Keratinocyte (primary cell): Measurements from ENCODE around the gene UFSP1. TPM values are rescaled to one million over a fixed set of nuclear protein-coding genes. Genes with fewer than 3 reads are reported as not detected.

Experiments
- DNase-seq: peaks from one replicate; pipeline ENCODE4 v3.0.0-alpha.2; 2011; ENCODE audit warnings: low read depth, missing footprints, low spot score
- FAIRE-seq: peaks from 2 replicates; lab custom pipeline; 2011; peaks lifted over from hg19 to GRCh38; lab: Jason Lieb, UNC
- H2AFZ ChIP-seq: 2 replicates; pipeline ENCODE4 v1.6.0; 2012; ENCODE audit warnings: low read length, control low read depth, inconsistent platforms; ENCODE audit not compliant: control insufficient read depth
- H3K27ac ChIP-seq: 2 replicates; pipeline ENCODE4 v1.5.1; 2011; ENCODE audit warnings: low read length; ENCODE audit not compliant: control insufficient read depth, insufficient read depth
- H3K27me3 ChIP-seq: 3 replicates; pipeline ENCODE4 v1.6.0; 2011; ENCODE audit warnings: low read length; ENCODE audit not compliant: control insufficient read depth, insufficient read depth; ENCODE audit errors: extremely low read depth
- H3K36me3 ChIP-seq, 2 experiments: 2 replicates in 1 of 2; 3 replicates in 1 of 2; pipeline ENCODE4 v1.5.1; 2011; ENCODE audit warnings: low read length in 2 of 2, mild to moderate bottlenecking in 1 of 2; ENCODE audit not compliant: control insufficient read depth in 2 of 2, insufficient read depth in 2 of 2; ENCODE audit errors: extremely low read depth in 1 of 2
- H3K4me1 ChIP-seq: 3 replicates; pipeline ENCODE4 v1.5.1; 2011; ENCODE audit warnings: low read length; ENCODE audit not compliant: control insufficient read depth, insufficient read depth; ENCODE audit errors: extremely low read depth
- H3K4me2 ChIP-seq: 3 replicates; pipeline ENCODE4 v1.6.0; 2011; ENCODE audit warnings: low read depth, low read length; ENCODE audit not compliant: control insufficient read depth, insufficient read depth; ENCODE audit errors: extremely low read depth
- H3K4me3 ChIP-seq, 3 experiments: fragments of 200-600 bp in 1 of 3; sonication (generic) in 1 of 3; 2 replicates in 2 of 3; 3 replicates in 1 of 3; pipeline ENCODE4 v1.5.1; 2011 to 2016; ENCODE audit warnings: low read length in 3 of 3, mild to moderate bottlenecking in 3 of 3, control low read depth in 2 of 3, inconsistent platforms in 1 of 3, low read depth in 1 of 3, mixed read lengths in 1 of 3, mixed run types in 1 of 3, moderate library complexity in 1 of 3; ENCODE audit not compliant: control insufficient read depth in 2 of 3, insufficient read depth in 2 of 3; ENCODE audit errors: extremely low read depth in 1 of 3
- H3K79me2 ChIP-seq: 2 replicates; pipeline ENCODE4 v1.6.0; 2012; ENCODE audit warnings: low read length; ENCODE audit not compliant: control insufficient read depth, insufficient read depth
- H3K9ac ChIP-seq: 3 replicates; pipeline ENCODE4 v1.6.0; 2011; ENCODE audit warnings: low read length; ENCODE audit not compliant: control insufficient read depth, insufficient read depth; ENCODE audit errors: extremely low read depth
- H3K9me1 ChIP-seq: 3 replicates; pipeline ENCODE4 v1.6.0; 2011; ENCODE audit warnings: low read length; ENCODE audit not compliant: control insufficient read depth, insufficient read depth; ENCODE audit errors: extremely low read depth
- H3K9me3 ChIP-seq: 2 replicates; pipeline ENCODE4 v1.5.1; 2012; ENCODE audit warnings: low read depth, low read length; ENCODE audit not compliant: control insufficient read depth
- H4K20me1 ChIP-seq: 3 replicates; pipeline ENCODE4 v1.6.0; 2011; ENCODE audit warnings: low read length; ENCODE audit not compliant: control insufficient read depth, insufficient read depth; ENCODE audit errors: extremely low read depth
- CTCF ChIP-seq, 3 experiments: IDR thresholded peaks in 1 of 3; conservative IDR thresholded peaks in 1 of 3; optimal IDR thresholded peaks in 1 of 3; 2 replicates in 2 of 3; 3 replicates in 1 of 3; pipeline versions ENCODE3 to v1.5.1; 2011; ENCODE audit warnings: low read length in 3 of 3, mild to moderate bottlenecking in 3 of 3, moderate library complexity in 2 of 3, control low read depth in 1 of 3, inconsistent platforms in 1 of 3; ENCODE audit not compliant: insufficient read depth in 2 of 3; ENCODE audit errors: extremely low read depth in 1 of 3
- EZH2 ChIP-seq: IDR thresholded peaks from one replicate; pipeline ENCODE4 v1.6.1; 2012; ENCODE audit warnings: inconsistent platforms, mild to moderate bottlenecking, low read length, moderate library complexity
- dilution Hi-C: fragments of 300-500 bp; cut with MboI; formaldehyde crosslinking; loops from one replicate; pipeline ENCODE4 v1.7.0; 2020; ENCODE audit warnings: low sequenced_read_pairs; ENCODE audit not compliant: extremely low pct_ligation_motif_present
- polyA plus RNA-seq, 5 experiments: library from polyadenylated mRNA; depleted of rRNA in 3 of 5; stranded (reverse) in 3 of 5; stranded (forward) in 1 of 5; unstranded in 1 of 5; fragments of >200 nt; gene quantifications; 1 replicate in 1 of 5; 2 replicates in 3 of 5; 3 replicates in 1 of 5; pipeline versions ENCODE4 v1.2.1 to v1.2.3, GENCODE V29; 2011 to 2012; ENCODE audit warnings: missing spikeins in 2 of 5, low read depth in 1 of 5, low replicate concordance in 1 of 5

UFSP1 gene
- polyA plus RNA-seq, 1 donor (not counting 4 experiments of a cell fraction or from before 2014, with no cell fraction given) = 1.0 TPM

- H3K27ac ChIP-seq = no peak overlapping the region
- H4K20me1 ChIP-seq = peaks cover 3% of the 10 kb centered on the region
- no peak overlapping the region for H3K4me2 ChIP-seq
- dilution Hi-C loops = loop anchor here (10.0 kb wide), 1 partner anchor 59 kb away; the partner anchor contains the start of gene MUC3A
- H3K4me3 ChIP-seq = no peak overlapping the region
- no peaks in the 10 kb centered on the region for H3K9me1 ChIP-seq
- FAIRE-seq (no peak), DNase-seq (no peak)
- peaks cover 50 to 59% of the 10 kb centered on the region in 2 experiments for H3K36me3 ChIP-seq
- H3K27me3 ChIP-seq = no peaks in the 10 kb centered on the region
- TF ChIP-seq EZH2 = no peak
- no peaks in the 10 kb centered on the region for H3K9me3 ChIP-seq
- H3K79me2 ChIP-seq = peaks cover 41% of the 10 kb centered on the region
- no peak overlapping the region for H2AFZ ChIP-seq
- no peak overlapping the region for H3K9ac ChIP-seq
- peaks cover 19% of the 10 kb centered on the region for H3K4me1 ChIP-seq
These were observed 3.9 kb downstream of the UFSP1 start for GRCh38 chr7:100885440-100886141.

GRCh38 chr7:100884736-100885439, 4.6 kb downstream of the UFSP1 start:
- Histone ChIP-seq H3K4me1 (peaks cover 14% of the 10 kb centered on the region), H3K9me1 (no peaks in the 10 kb centered on the region), H3K79me2 (peaks cover 47% of the 10 kb centered on the region), H2AFZ (no peak overlapping the region), H3K4me3 (no peak overlapping the region), H3K27me3 (no peaks in the 10 kb centered on the region), H3K4me2 (no peak overlapping the region), H3K27ac (no peak overlapping the region), H3K9ac (no peak overlapping the region), H4K20me1 (peaks cover 5% of the 10 kb centered on the region), H3K9me3 (no peaks in the 10 kb centered on the region), H3K36me3 (peaks cover 54 to 60% of the 10 kb centered on the region in 2 experiments)
- FAIRE-seq (no peak), DNase-seq (no peak)
- TF ChIP-seq EZH2 (no peak), CTCF (optimal IDR thresholded peaks at IDR 0.05 in 1 of 3, IDR thresholded peaks at IDR 0.05 in 1 of 3, conservative IDR thresholded peaks at IDR 0.05 in 1 of 3; ENCODE audit: extremely low read depth in 1 of 3, insufficient read depth in 2 of 3, low read length in 3 of 3) (no peak)
- dilution Hi-C loops = loop anchor here (10.0 kb wide), 1 partner anchor 60 kb away; the partner anchor contains the start of gene MUC3A
